K562 (cell line): ENCODE measurements around the gene CASTOR1. TPM values are rescaled to one million over a fixed set of nuclear protein-coding genes. Genes with fewer than 3 reads are reported as not detected.
A peak's percentile ranks its signal among the peaks of the same experiment; 100 is the strongest.

Experiments used
- ARHGAP35 ChIP-seq: fragments of 450-650 bp; IDR thresholded peaks from 2 replicates; pipeline ENCODE4 v1.6.1; 2018; ENCODE audit not compliant: partially characterized antibody
- ATF1 ChIP-seq, 2 experiments: fragments of 450-650 bp in 1 of 2; IDR thresholded peaks; 2 replicates each; pipeline ENCODE4 v1.6.1; 2016; ENCODE audit warnings: missing compliant biosample characterization in 1 of 2, missing genetic modification characterization in 1 of 2
- ATF7 ChIP-seq: fragments of 450-650 bp; IDR thresholded peaks from 2 replicates; pipeline ENCODE4 v1.7.1; 2014; ENCODE audit warnings: mild to moderate bottlenecking, moderate library complexity
- CBX1 ChIP-seq: sonication (generic); IDR thresholded peaks from 2 replicates; pipeline ENCODE4 v1.6.1; 2016; ENCODE audit warnings: antibody characterized with exemption, low read depth, mild to moderate bottlenecking
- CC2D1A ChIP-seq: fragments of 450-650 bp; IDR thresholded peaks from 2 replicates; pipeline ENCODE4 v1.6.1; 2017; ENCODE audit warnings: mild to moderate bottlenecking
- CCAR2 ChIP-seq: fragments of 200-400 bp; formaldehyde crosslinking; IDR thresholded peaks from 2 replicates; pipeline ENCODE4 v1.6.1; 2017; ENCODE audit warnings: mild to moderate bottlenecking, low read depth, low read length
- CEBPB ChIP-seq: fragments of 450-650 bp; IDR thresholded peaks from 2 replicates; pipeline ENCODE4 v1.6.1; 2016; ENCODE audit warnings: missing genetic modification characterization, missing compliant biosample characterization
- CEBPG ChIP-seq, 3 experiments: fragments of 200-800 bp in 1 of 3; sonication (Bioruptor generic) in 1 of 3; sonication (generic) in 1 of 3; formaldehyde crosslinking in 1 of 3; IDR thresholded peaks in 2 of 3; conservative IDR thresholded peaks in 1 of 3; 2 replicates each; pipeline versions ENCODE4 v1.6.1 to v1.8.0; 2016 to 2022; ENCODE audit warnings: missing compliant biosample characterization in 2 of 3, missing genetic modification characterization in 2 of 3, mild to moderate bottlenecking in 1 of 3, missing genetic modification reagents in 1 of 3
- CREB1 ChIP-seq, 2 experiments: sonication (generic) in 1 of 2; formaldehyde crosslinking in 1 of 2; IDR thresholded peaks; 2 replicates each; pipeline versions ENCODE4 v1.6.1 to v1.8.0; 2012 to 2022; ENCODE audit warnings: inconsistent platforms in 1 of 2, mild to moderate bottlenecking in 1 of 2, missing genetic modification reagents in 1 of 2, moderate library complexity in 1 of 2
- CREM ChIP-seq: IDR thresholded peaks from 2 replicates; pipeline ENCODE4 v1.6.1; 2014; ENCODE audit warnings: antibody characterized with exemption, low read depth
- E4F1 ChIP-seq: fragments of 250-450 bp; sonication (Bioruptor Pico); IDR thresholded peaks from 2 replicates; pipeline ENCODE4 v1.5.0; 2021; ENCODE audit warnings: mild to moderate bottlenecking, borderline replicate concordance
- EP300 ChIP-seq: IDR thresholded peaks from 2 replicates; pipeline ENCODE4 v1.6.1; 2012; ENCODE audit warnings: low read length, improper control_type of control experiment
- FOXM1 ChIP-seq, 2 experiments: fragments of 450-650 bp in 1 of 2; sonication (generic) in 1 of 2; formaldehyde crosslinking in 1 of 2; IDR thresholded peaks; 2 replicates each; pipeline versions ENCODE4 v1.6.1 to v1.9.0; 2017 to 2022; ENCODE audit warnings: low read depth in 2 of 2, mild to moderate bottlenecking in 2 of 2, missing genetic modification reagents in 1 of 2, moderate library complexity in 1 of 2
- HNRNPLL ChIP-seq: fragments of 200-400 bp; formaldehyde crosslinking; IDR thresholded peaks from 2 replicates; pipeline ENCODE4 v1.6.1; 2017; ENCODE audit warnings: low read length, low read depth, mild to moderate bottlenecking; ENCODE audit not compliant: poor library complexity, severe bottlenecking
- JUNB ChIP-seq: fragments of 450-650 bp; formaldehyde crosslinking; conservative IDR thresholded peaks from 2 replicates; pipeline ENCODE4 v1.4.0; 2020; ENCODE audit warnings: mild to moderate bottlenecking
- JUND ChIP-seq, 2 experiments: IDR thresholded peaks; 2 replicates in 1 of 2; 3 replicates in 1 of 2; pipeline ENCODE4 v1.6.1; 2011; ENCODE audit warnings: borderline replicate concordance in 2 of 2, low read depth in 2 of 2, low read length in 2 of 2, improper control_type of control experiment in 1 of 2, missing biosample characterization in 1 of 2, missing genetic modification characterization in 1 of 2, missing genetic modification reagents in 1 of 2
- LEF1 ChIP-seq: fragments of 450-650 bp; IDR thresholded peaks from 2 replicates; pipeline ENCODE4 v1.6.1; 2016; ENCODE audit warnings: mild to moderate bottlenecking
- MEF2D ChIP-seq: conservative IDR thresholded peaks from 2 replicates; pipeline ENCODE4 v1.6.1; 2016; ENCODE audit warnings: low read depth, missing genetic modification characterization, missing compliant biosample characterization
- NR2C1 ChIP-seq, 2 experiments: fragments of 450-650 bp; IDR thresholded peaks; 2 replicates each; pipeline ENCODE4 v1.6.1; 2017; ENCODE audit warnings: mild to moderate bottlenecking in 2 of 2, antibody characterized with exemption in 1 of 2, inconsistent platforms in 1 of 2, missing compliant biosample characterization in 1 of 2, missing genetic modification characterization in 1 of 2
- POLR2A ChIP-seq: fragments of 450-650 bp; conservative IDR thresholded peaks from 2 replicates; pipeline ENCODE4 v1.6.1; 2016
- SOX6 ChIP-seq: fragments of 450-650 bp; IDR thresholded peaks from 2 replicates; pipeline ENCODE4 v1.6.1; 2014; ENCODE audit warnings: mild to moderate bottlenecking
- TRIM28 ChIP-seq: fragments of 450-650 bp; IDR thresholded peaks from 2 replicates; pipeline ENCODE4 v1.6.1; 2017
- ZEB2 ChIP-seq: fragments of 450-650 bp; IDR thresholded peaks from 2 replicates; pipeline ENCODE4 v1.6.1; 2016
- ZFPM2 ChIP-seq: fragments of 250-450 bp; sonication (Bioruptor Pico); IDR thresholded peaks from 2 replicates; pipeline ENCODE4 v1.5.1; 2022; ENCODE audit warnings: mild to moderate bottlenecking
- ZNF76 ChIP-seq: fragments of 250-450 bp; sonication (Bioruptor Pico); IDR thresholded peaks from 2 replicates; pipeline ENCODE4 v1.4.0; 2020; ENCODE audit warnings: mild to moderate bottlenecking, moderate library complexity, borderline replicate concordance
- ZNF785 ChIP-seq: fragments of 250-450 bp; sonication (Bioruptor Pico); IDR thresholded peaks from 2 replicates; pipeline ENCODE4 v1.4.0; 2020; ENCODE audit warnings: mild to moderate bottlenecking
- polyA plus RNA-seq, 8 experiments: library from polyadenylated mRNA; depleted of rRNA in 4 of 8; stranded (reverse) in 5 of 8; unstranded in 3 of 8; fragments of >200 nt; fragmentation: Nextera tagmentation in 2 of 8; fragmentation: Illumina TruSeq in 1 of 8; extraction: Ambion mirVana in 2 of 8; extraction: Trizol in 1 of 8; gene quantifications; 2 replicates each; pipeline versions ENCODE4 v1.2.1 to v1.2.3, GENCODE V29; 2011 to 2014; ENCODE audit warnings: inconsistent platforms in 1 of 8, missing spikeins in 1 of 8
- total RNA-seq, 7 experiments: library from RNA; depleted of rRNA in 6 of 7; stranded (reverse); fragments of >200 nt in 6 of 7; fragmentation: Illumina TruSeq in 2 of 7; extraction: Trizol in 2 of 7; gene quantifications; 2 replicates each; pipeline versions ENCODE4 v1.2.1 to v1.2.3, GENCODE V29; 2011 to 2021; ENCODE audit warnings: low replicate concordance in 1 of 7

The CASTOR1 gene
- total and polyA plus RNA-seq, 9 of the 15 experiments (the other 6 are each of a cell fraction or from before 2014, with no cell fraction given) = 0.35 to 2.6 (median 1.1) TPM

DNA sequence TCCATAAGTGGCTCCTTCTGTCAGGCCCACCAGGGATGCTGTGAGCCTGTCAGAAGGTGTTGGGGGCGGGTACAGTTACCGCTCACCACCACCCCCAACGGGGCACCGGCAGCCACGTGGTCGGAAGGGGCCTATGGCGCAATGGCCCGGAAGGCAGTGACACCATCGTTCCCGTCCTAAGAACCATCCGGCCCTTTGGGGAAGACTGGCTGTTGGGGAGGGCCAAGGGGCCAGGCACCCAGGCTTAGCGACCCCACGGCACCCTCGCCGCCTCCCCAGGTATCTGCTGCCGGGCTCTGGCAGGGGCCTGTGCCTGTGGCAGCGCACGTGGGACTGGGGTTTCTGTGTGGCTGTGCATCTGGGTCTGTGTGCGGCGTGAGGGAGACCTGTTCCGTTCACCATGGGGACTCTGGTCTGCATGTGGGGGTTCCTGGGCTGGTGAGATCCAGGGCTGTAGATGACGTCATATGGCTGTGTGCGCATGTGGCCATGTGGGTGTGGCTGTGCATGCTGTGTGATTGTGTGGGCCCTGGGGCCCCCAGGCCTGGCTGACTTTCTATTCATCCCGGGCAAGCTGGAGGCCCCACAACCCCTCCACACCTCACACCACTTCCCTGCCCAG is 23.4 kb downstream of the CASTOR1 start (continued):
- no peak for TF ChIP-seq MEF2D (tag)
- no peak for TF ChIP-seq POLR2A
- no peak for TF ChIP-seq SOX6
- no peak for TF ChIP-seq TRIM28
- no peak for TF ChIP-seq ZNF76 (CRISPR knock-in tag)
- TF ChIP-seq CBX1 = no peak
- peak; percentile 66 for TF ChIP-seq CEBPB (tag)
- peak; percentile 60 for TF ChIP-seq JUND (IDR thresholded peaks at IDR 0.05; ENCODE audit: borderline replicate concordance, low read depth, low read length)
- peak; percentile 56; the same call in 2 of the 3 replicates for TF ChIP-seq JUND (tag; IDR thresholded peaks at IDR 0.05; ENCODE audit: borderline replicate concordance, low read depth, low read length)
- TF ChIP-seq ZNF785 = no peak
- no peak for TF ChIP-seq HNRNPLL
- TF ChIP-seq ZFPM2 (CRISPR knock-in tag) = no peak
- TF ChIP-seq CREM = peak; percentile 61; the same call in 1 of the 2 replicates
- no peak for TF ChIP-seq FOXM1 (IDR thresholded peaks at IDR 0.05; ENCODE audit: low read depth)
- no peak for TF ChIP-seq FOXM1 (CRISPR knock-in tag; IDR thresholded peaks at IDR 0.05; ENCODE audit: low read depth)
- TF ChIP-seq EP300 = no peak
- no peak for TF ChIP-seq NR2C1 (IDR thresholded peaks at IDR 0.05)
- no peak for TF ChIP-seq NR2C1 (tag; IDR thresholded peaks at IDR 0.05)
- TF ChIP-seq E4F1 (CRISPR knock-in tag) = no peak
- 0 out of 2 replicates have a peak, but pooled peaks have one; percentile 11 for TF ChIP-seq JUNB (CRISPR knock-in tag)
- no peak for TF ChIP-seq LEF1
- TF ChIP-seq ZEB2 = no peak
- TF ChIP-seq CEBPG (CRISPR knock-in tag; IDR thresholded peaks at IDR 0.05) = no peak
- no peak for TF ChIP-seq CEBPG (tag; conservative IDR thresholded peaks at IDR 0.05 in 1 of 2, IDR thresholded peaks at IDR 0.05 in 1 of 2)
- peak; percentile 95 for TF ChIP-seq ATF7
- no peak for TF ChIP-seq CC2D1A
- TF ChIP-seq CREB1 (IDR thresholded peaks at IDR 0.05) = no peak
- 0 out of 2 replicates have a peak, but pooled peaks have one; percentile 15 for TF ChIP-seq CREB1 (CRISPR knock-in tag; IDR thresholded peaks at IDR 0.05)
- no peak for TF ChIP-seq CCAR2
- TF ChIP-seq ATF1 (CRISPR knock-in tag; IDR thresholded peaks at IDR 0.05) = no peak
- TF ChIP-seq ATF1 (tag; IDR thresholded peaks at IDR 0.05) = peak; percentile 43; the same call in 1 of the 2 replicates
- no peak for TF ChIP-seq ARHGAP35
